Smooth muscle cell (in vitro differentiated cells): ENCODE measurements around the gene PLB1. TPM values are rescaled to one million over a fixed set of nuclear protein-coding genes. Genes with fewer than 3 reads are reported as not detected.
A peak's percentile ranks its signal among the peaks of the same experiment; 100 is the strongest.

Experiments
- DNase-seq: peaks from one replicate; lab custom pipeline; 2025; ENCODE audit not compliant: unreplicated experiment; lab: John Stamatoyannopoulos, UW
- H2AFZ ChIP-seq: fragments of 200-600 bp; sonication (generic); 2 replicates; pipeline ENCODE4 v1.6.0; 2016; ENCODE audit warnings: antibody characterized with exemption, low read depth, mild to moderate bottlenecking
- H3F3A ChIP-seq: fragments of 200-600 bp; sonication (generic); 2 replicates; pipeline ENCODE4 v1.6.0; 2017; ENCODE audit warnings: antibody characterized with exemption, low read depth
- H3K27ac ChIP-seq: fragments of 200-600 bp; sonication (generic); 2 replicates; pipeline ENCODE4 v1.5.1; 2016; ENCODE audit warnings: low read depth, mild to moderate bottlenecking
- H3K27me3 ChIP-seq: fragments of 200-600 bp; sonication (generic); 2 replicates; pipeline ENCODE4 v1.6.1; 2016; ENCODE audit warnings: low read depth, mild to moderate bottlenecking
- H3K36me3 ChIP-seq: fragments of 200-600 bp; sonication (generic); 2 replicates; pipeline ENCODE4 v1.5.1; 2016; ENCODE audit warnings: low read depth
- H3K4me1 ChIP-seq: fragments of 200-600 bp; sonication (generic); 2 replicates; pipeline ENCODE4 v1.5.1; 2016; ENCODE audit warnings: low read depth
- H3K4me2 ChIP-seq: fragments of 200-600 bp; sonication (generic); 2 replicates; pipeline ENCODE4 v1.6.0; 2016; ENCODE audit warnings: mild to moderate bottlenecking
- H3K4me3 ChIP-seq: fragments of 200-600 bp; sonication (generic); 2 replicates; pipeline ENCODE4 v1.5.1; 2016; ENCODE audit warnings: mild to moderate bottlenecking
- H3K79me2 ChIP-seq: fragments of 200-600 bp; sonication (generic); 2 replicates; pipeline ENCODE4 v1.6.0; 2016; ENCODE audit warnings: low read depth, mild to moderate bottlenecking
- H3K9ac ChIP-seq: fragments of 200-600 bp; sonication (generic); 2 replicates; pipeline ENCODE4 v1.6.0; 2016; ENCODE audit warnings: low read depth
- H3K9me3 ChIP-seq: fragments of 200-600 bp; sonication (generic); replicated peaks from 2 replicates; pipeline ENCODE4 v1.5.1; 2016; ENCODE audit warnings: low read depth
- H4K20me1 ChIP-seq: fragments of 200-600 bp; sonication (generic); 2 replicates; pipeline ENCODE4 v1.6.0; 2016; ENCODE audit warnings: low read depth
- WGBS: methylation state at CpG from one replicate; pipeline ENCODE4 v1.1.7; 2016; ENCODE audit warnings: low lambda C conversion rate; 5-methylcytosine and 5-hydroxymethylcytosine counted together
- polyA plus RNA-seq: library from polyadenylated mRNA; unstranded; fragments of >200 nt; fragmentation: Nextera tagmentation; extraction: Ambion mirVana; gene quantifications from 2 replicates; pipeline ENCODE4 v1.2.1, GENCODE V29; 2016
- total RNA-seq: library from RNA; depleted of rRNA; stranded (reverse); fragments of >200 nt; gene quantifications from 2 replicates; pipeline ENCODE4 v1.2.3, GENCODE V29; 2014
- TF ChIP-seq, protein P1 (sequence below): fragments of 200-600 bp; sonication (generic); IDR thresholded peaks from 2 replicates; pipeline ENCODE4 v1.5.1; 2017; ENCODE audit warnings: borderline replicate concordance, mild to moderate bottlenecking, antibody characterized with exemption; ENCODE audit not compliant: insufficient read depth, poor library complexity, severe bottlenecking

The PLB1 gene
- total and polyA plus RNA-seq, 2 experiments from 2014 or later, result 0.75 to 8.7 TPM

- WGBS, result 65% methylated on average over 4 of the region's 4 CpGs
- Histone ChIP-seq H4K20me1 (no peaks in the 10 kb centered on the region), H3K27ac (peak overlapping the region; percentile 77), H3K4me3 (no peak overlapping the region), H3K9me3 (no peaks in the 10 kb centered on the region), H3K27me3 (no peaks in the 10 kb centered on the region), H3K4me1 (peaks cover 13% of the 10 kb centered on the region), H2AFZ (no peak overlapping the region), H3K9ac (no peak overlapping the region), H3K36me3 (no peaks in the 10 kb centered on the region), H3K79me2 (no peaks in the 10 kb centered on the region), H3K4me2 (no peak overlapping the region), H3F3A (no peaks in the 10 kb centered on the region)
- DNase-seq, result no peak
- TF ChIP-seq, protein P1, sequence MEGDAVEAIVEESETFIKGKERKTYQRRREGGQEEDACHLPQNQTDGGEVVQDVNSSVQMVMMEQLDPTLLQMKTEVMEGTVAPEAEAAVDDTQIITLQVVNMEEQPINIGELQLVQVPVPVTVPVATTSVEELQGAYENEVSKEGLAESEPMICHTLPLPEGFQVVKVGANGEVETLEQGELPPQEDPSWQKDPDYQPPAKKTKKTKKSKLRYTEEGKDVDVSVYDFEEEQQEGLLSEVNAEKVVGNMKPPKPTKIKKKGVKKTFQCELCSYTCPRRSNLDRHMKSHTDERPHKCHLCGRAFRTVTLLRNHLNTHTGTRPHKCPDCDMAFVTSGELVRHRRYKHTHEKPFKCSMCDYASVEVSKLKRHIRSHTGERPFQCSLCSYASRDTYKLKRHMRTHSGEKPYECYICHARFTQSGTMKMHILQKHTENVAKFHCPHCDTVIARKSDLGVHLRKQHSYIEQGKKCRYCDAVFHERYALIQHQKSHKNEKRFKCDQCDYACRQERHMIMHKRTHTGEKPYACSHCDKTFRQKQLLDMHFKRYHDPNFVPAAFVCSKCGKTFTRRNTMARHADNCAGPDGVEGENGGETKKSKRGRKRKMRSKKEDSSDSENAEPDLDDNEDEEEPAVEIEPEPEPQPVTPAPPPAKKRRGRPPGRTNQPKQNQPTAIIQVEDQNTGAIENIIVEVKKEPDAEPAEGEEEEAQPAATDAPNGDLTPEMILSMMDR, result no peak
These were observed 153.0 kb downstream of the PLB1 start for GRCh38 chr2:28648671-28649395.

- Histone ChIP-seq H2AFZ (no peak overlapping the region), H3F3A (no peaks in the 10 kb centered on the region), H3K27me3 (no peaks in the 10 kb centered on the region), H3K79me2 (no peaks in the 10 kb centered on the region), H4K20me1 (no peaks in the 10 kb centered on the region), H3K4me2 (no peak overlapping the region), H3K4me1 (peaks cover 6% of the 10 kb centered on the region), H3K36me3 (no peaks in the 10 kb centered on the region), H3K27ac (peak overlapping the region; percentile 77), H3K9ac (peak overlapping the region; percentile 39), H3K4me3 (no peak overlapping the region), H3K9me3 (no peaks in the 10 kb centered on the region)
- TF ChIP-seq, protein P1, result no peak
- WGBS, result 63% methylated on average over 8 of the region's 8 CpGs
- DNase-seq, result no peak
These were observed 153.8 kb downstream of the PLB1 start for GRCh38 chr2:28649481-28650265.

DNA sequence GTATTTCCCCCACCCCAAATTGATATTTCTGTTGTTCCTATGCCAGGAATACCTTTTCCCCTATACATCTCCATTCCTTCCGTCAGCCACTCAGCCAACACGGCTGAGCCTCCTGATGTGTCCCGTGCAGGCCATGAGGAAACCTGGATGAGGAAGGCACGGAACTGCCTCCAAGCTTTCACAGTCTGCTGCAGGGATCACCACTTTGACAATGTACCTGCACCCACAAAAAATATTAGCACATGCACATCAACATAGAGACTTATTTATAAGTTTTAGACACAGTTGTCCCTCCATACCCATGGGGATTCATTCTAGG is 154.4 kb downstream of the PLB1 start:
- WGBS, result 85% methylated on average over 4 of the region's 4 CpGs
- Histone ChIP-seq H3K4me1 (peaks cover 6% of the 10 kb centered on the region), H3K4me3 (no peak overlapping the region), H2AFZ (no peak overlapping the region), H3K36me3 (no peaks in the 10 kb centered on the region), H4K20me1 (no peaks in the 10 kb centered on the region), H3K4me2 (no peak overlapping the region), H3K9me3 (no peaks in the 10 kb centered on the region), H3K27me3 (no peaks in the 10 kb centered on the region), H3K9ac (no peak overlapping the region), H3K79me2 (no peaks in the 10 kb centered on the region), H3K27ac (no peak overlapping the region), H3F3A (no peaks in the 10 kb centered on the region)
- no peak for DNase-seq
- TF ChIP-seq, protein P1, result no peak

- H3K27me3 ChIP-seq, result no peaks in the 10 kb centered on the region
- no peaks in the 10 kb centered on the region for H3K36me3 ChIP-seq
- TF ChIP-seq, protein P1, result no peak
- H3K9ac ChIP-seq, result no peak overlapping the region
- H3K79me2 ChIP-seq, result no peaks in the 10 kb centered on the region
- WGBS, result 42% methylated on average over 1 of the region's 1 CpG
- H3F3A ChIP-seq, result no peaks in the 10 kb centered on the region
- H3K9me3 ChIP-seq, result no peaks in the 10 kb centered on the region
- no peak overlapping the region for H3K4me3 ChIP-seq
- H2AFZ ChIP-seq, result no peak overlapping the region
- H3K4me2 ChIP-seq, result no peak overlapping the region
- no peak for DNase-seq
- H3K27ac ChIP-seq, result peak overlapping the region; percentile 0
- peaks cover 6% of the 10 kb centered on the region for H3K4me1 ChIP-seq
- H4K20me1 ChIP-seq, result no peaks in the 10 kb centered on the region
These were observed 156.4 kb downstream of the PLB1 start for GRCh38 chr2:28652217-28652616.
